HCT116 (cell line): ENCODE measurements around the gene ITGA1. TPM values are rescaled to one million over a fixed set of nuclear protein-coding genes. Genes with fewer than 3 reads are reported as not detected.

Source experiments
- ATAC-seq: fragments of 200-7000 bp; cut with Tn5 transposase; 2 replicates; pipeline ENCODE4 v1.9.1; 2020; ENCODE audit warnings: mild to moderate bottlenecking, moderate library complexity
- BruUV-seq: library from RNA; stranded (reverse); fragments of 400-500 nt; replicated peaks from 2 replicates; lab custom pipeline; 2021; lab: Mats Ljungman, UMichigan
- CTCF ChIA-PET: fragments of 300-600 bp; sonication (Branson Sonifier 250); formaldehyde crosslinking; loops from one replicate; lab custom pipeline; 2021; ENCODE audit warnings: antibody characterized with exemption; lab: Charles Lee
- POLR2A ChIA-PET: fragments of 300-600, 350-600 bp; sonication (Branson Sonifier 250); formaldehyde crosslinking; loops from one replicate; lab custom pipeline; 2021; ENCODE audit warnings: antibody characterized with exemption; lab: Charles Lee
- RAD21 ChIA-PET, 2 experiments: fragments of 300-600 bp; sonication (Branson Sonifier 250); formaldehyde crosslinking; loops; one replicate each; lab custom pipeline; 2023; ENCODE audit warnings: low total read pairs in 2 of 2; ENCODE audit not compliant: uncharacterized antibody in 2 of 2, unreplicated experiment in 2 of 2, low non-redundant PET in 1 of 2; lab: Charles Lee
- DNase-seq: peaks from one replicate; pipeline ENCODE4 v3.0.0-alpha.2; 2010; ENCODE audit warnings: low read depth, low spot score
- H2AFZ ChIP-seq: fragments of 200-600 bp; shearing (Covaris generic), sonication (generic); 2 replicates; pipeline ENCODE4 v1.6.1; 2017; ENCODE audit warnings: low read depth, mixed run types, mixed read lengths, antibody characterized with exemption, low read length; ENCODE audit not compliant: poor library complexity, severe bottlenecking
- H3K27ac ChIP-seq: 2 replicates; pipeline ENCODE4 v1.5.1; 2012; ENCODE audit warnings: low read depth, low read length
- H3K27me3 ChIP-seq: fragments of 200-600 bp; sonication (generic); 2 replicates; pipeline ENCODE4 v1.6.1; 2016; ENCODE audit warnings: mixed run types, low read length, mixed read lengths; ENCODE audit not compliant: insufficient read depth
- H3K36me3 ChIP-seq, 2 experiments: fragments of 200-500 bp in 1 of 2; fragments of 200-600 bp in 1 of 2; sonication (Bioruptor generic) in 1 of 2; sonication (generic) in 1 of 2; 2 replicates each; pipeline versions ENCODE4 v1.5.1 to v1.6.1; 2014 to 2016; ENCODE audit warnings: low read length in 2 of 2, inconsistent platforms in 1 of 2, mixed read lengths in 1 of 2, mixed run types in 1 of 2; ENCODE audit not compliant: insufficient read depth in 2 of 2, control insufficient read depth in 1 of 2
- H3K4me1 ChIP-seq, 2 experiments: fragments of 200-600 bp in 1 of 2; sonication (generic) in 1 of 2; 2 replicates each; pipeline versions ENCODE4 v1.5.1 to v1.6.1; 2012 to 2017; ENCODE audit warnings: low read length in 2 of 2, inconsistent platforms in 1 of 2, mild to moderate bottlenecking in 1 of 2, mixed read lengths in 1 of 2, mixed run types in 1 of 2, moderate library complexity in 1 of 2; ENCODE audit not compliant: insufficient read depth in 2 of 2, control insufficient read depth in 1 of 2
- H3K4me2 ChIP-seq: fragments of 200-600 bp; sonication (generic); 2 replicates; pipeline ENCODE4 v1.6.1; 2017; ENCODE audit warnings: mixed run types, low read length, mixed read lengths
- H3K4me3 ChIP-seq, 2 experiments: fragments of 200-600 bp in 1 of 2; sonication (generic) in 1 of 2; replicated peaks in 1 of 2; 2 replicates each; pipeline ENCODE4 v1.5.1; 2011 to 2016; ENCODE audit warnings: low read length in 2 of 2, control low read depth in 1 of 2, low read depth in 1 of 2, mild to moderate bottlenecking in 1 of 2, mixed read lengths in 1 of 2, mixed run types in 1 of 2
- H3K79me2 ChIP-seq: fragments of 200-600 bp; sonication (generic); 2 replicates; pipeline ENCODE4 v1.6.1; 2017; ENCODE audit warnings: mild to moderate bottlenecking, mixed run types, low read length, moderate library complexity, mixed read lengths; ENCODE audit not compliant: insufficient read depth
- H3K9ac ChIP-seq: fragments of 200-600 bp; sonication (generic); 2 replicates; pipeline ENCODE4 v1.6.1; 2016; ENCODE audit warnings: low read length, mixed read lengths
- H3K9me2 ChIP-seq: fragments of 200-600 bp; sonication (generic), shearing (Covaris generic); 2 replicates; pipeline ENCODE4 v1.6.1; 2017; ENCODE audit warnings: mixed run types, mild to moderate bottlenecking, moderate library complexity; ENCODE audit not compliant: insufficient read depth
- H3K9me3 ChIP-seq, 2 experiments: fragments of 200-500 bp in 1 of 2; fragments of 200-600 bp in 1 of 2; sonication (Bioruptor generic) in 1 of 2; sonication (generic) in 1 of 2; 2 replicates each; pipeline ENCODE4 v1.6.1; 2014 to 2017; ENCODE audit warnings: low read length in 2 of 2, mixed read lengths in 2 of 2, inconsistent platforms in 1 of 2, low read depth in 1 of 2, mild to moderate bottlenecking in 1 of 2, mixed run types in 1 of 2, moderate library complexity in 1 of 2; ENCODE audit not compliant: control insufficient read depth in 1 of 2, insufficient read depth in 1 of 2
- H4K20me1 ChIP-seq: fragments of 200-600 bp; sonication (generic), shearing (Covaris generic); 2 replicates; pipeline ENCODE4 v1.6.1; 2017; ENCODE audit warnings: mixed run types, mild to moderate bottlenecking, moderate library complexity; ENCODE audit not compliant: insufficient read depth
- CEBPB ChIP-seq: IDR thresholded peaks from 2 replicates; pipeline ENCODE4 v1.6.1; 2012; ENCODE audit warnings: low read depth
- CTCF ChIP-seq, 3 experiments: fragments of 200-600 bp in 1 of 3; sonication (generic) in 1 of 3; IDR thresholded peaks in 2 of 3; conservative IDR thresholded peaks in 1 of 3; 2 replicates each; pipeline ENCODE4 v1.5.1; 2012 to 2017; ENCODE audit warnings: low read depth in 2 of 3, low read length in 2 of 3, antibody characterized with exemption in 1 of 3, borderline replicate concordance in 1 of 3, control low read depth in 1 of 3, mild to moderate bottlenecking in 1 of 3, mixed read lengths in 1 of 3, mixed run types in 1 of 3, moderate library complexity in 1 of 3; ENCODE audit not compliant: insufficient read depth in 1 of 3
- ELF1 ChIP-seq: IDR thresholded peaks from 2 replicates; pipeline ENCODE4 v1.6.1; 2012; ENCODE audit warnings: low read depth, borderline replicate concordance
- EZH2 ChIP-seq: fragments of 200-600 bp; sonication (generic); IDR thresholded peaks from 2 replicates; pipeline ENCODE4 v1.6.1; 2017; ENCODE audit warnings: antibody characterized with exemption, mixed run types
- EZH2phosphoT487 ChIP-seq: fragments of 200-600 bp; IDR thresholded peaks from 2 replicates; pipeline ENCODE4 v1.6.1; 2018; ENCODE audit warnings: antibody characterized with exemption, borderline replicate concordance
- POLR2AphosphoS5 ChIP-seq: IDR thresholded peaks from 2 replicates; pipeline ENCODE4 v1.6.1; 2011; ENCODE audit warnings: mild to moderate bottlenecking, low read depth, low read length, moderate library complexity
- RAD21 ChIP-seq: IDR thresholded peaks from 2 replicates; pipeline ENCODE4 v1.6.1; 2012; ENCODE audit warnings: low read depth, mild to moderate bottlenecking
- SRF ChIP-seq: IDR thresholded peaks from 2 replicates; pipeline ENCODE4 v1.6.1; 2012; ENCODE audit warnings: low read depth
- YY1 ChIP-seq: IDR thresholded peaks from 2 replicates; pipeline ENCODE4 v1.6.1; 2011; ENCODE audit warnings: low read length, low read depth, moderate library complexity, mild to moderate bottlenecking; ENCODE audit not compliant: insufficient replicate concordance; ENCODE audit errors: extremely low read depth
- ZNF274 ChIP-seq: fragments of 200-500 bp; sonication (Bioruptor generic); IDR thresholded peaks from 2 replicates; pipeline ENCODE4 v1.6.1; 2014; ENCODE audit warnings: mild to moderate bottlenecking, low read depth, low read length, inconsistent platforms
- intact Hi-C: fragments of 100-400 bp; cut with micrococcal nuclease; formaldehyde crosslinking; loops from 2 replicates; pipeline ENCODE4 v1.10.0; 2022
- total RNA-seq: library from RNA; stranded (reverse); gene quantifications from one replicate; pipeline ENCODE4 v1.2.1, GENCODE V29; 2021; ENCODE audit not compliant: unreplicated experiment
- TF ChIP-seq, protein P1 (sequence below): IDR thresholded peaks from 2 replicates; pipeline ENCODE4 v1.6.1; 2012
- TF ChIP-seq, protein P2 (sequence below): IDR thresholded peaks from 2 replicates; pipeline ENCODE4 v1.6.1; 2012; ENCODE audit warnings: low read depth

Gene ITGA1
- total RNA-seq, 1 experiment from 2014 or later, result 1.8 TPM

DNA sequence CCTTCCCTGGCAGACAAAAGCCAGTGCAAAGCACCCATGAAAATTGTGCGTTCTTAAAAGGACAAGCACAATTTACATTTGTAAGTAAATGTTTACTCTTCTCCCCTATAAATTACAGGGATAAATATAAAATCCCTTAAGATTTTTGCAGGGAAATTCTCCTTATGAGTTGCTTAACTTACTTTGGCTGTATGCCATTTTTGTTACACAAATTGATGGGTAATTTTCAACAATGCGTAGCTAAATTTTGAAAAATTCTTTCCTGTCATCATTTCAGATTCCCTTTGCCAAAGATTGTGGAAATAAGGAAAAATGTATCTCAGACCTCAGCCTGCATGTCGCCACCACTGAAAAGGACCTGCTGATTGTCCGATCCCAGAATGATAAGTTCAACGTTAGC is 137.3 kb downstream of the ITGA1 start:
- POLR2A ChIA-PET, result no interaction called here
- H3K79me2 ChIP-seq, result no peaks in the 10 kb centered on the region
- TF ChIP-seq ELF1 (no peak), EZH2phosphoT487 (no peak), POLR2AphosphoS5 (no peak), ZNF274 (no peak), SRF (no peak), YY1 (no peak), CTCF (IDR thresholded peaks at IDR 0.05 in 2 of 3, conservative IDR thresholded peaks at IDR 0.05 in 1 of 3; ENCODE audit: borderline replicate concordance in 1 of 3, insufficient read depth in 1 of 3, low read depth in 2 of 3, low read length in 2 of 3) (no peak), RAD21 (no peak), CEBPB (no peak), EZH2 (no peak)
- TF ChIP-seq, protein P1, sequence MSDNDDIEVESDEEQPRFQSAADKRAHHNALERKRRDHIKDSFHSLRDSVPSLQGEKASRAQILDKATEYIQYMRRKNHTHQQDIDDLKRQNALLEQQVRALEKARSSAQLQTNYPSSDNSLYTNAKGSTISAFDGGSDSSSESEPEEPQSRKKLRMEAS, result no peak
- TF ChIP-seq, protein P2, sequence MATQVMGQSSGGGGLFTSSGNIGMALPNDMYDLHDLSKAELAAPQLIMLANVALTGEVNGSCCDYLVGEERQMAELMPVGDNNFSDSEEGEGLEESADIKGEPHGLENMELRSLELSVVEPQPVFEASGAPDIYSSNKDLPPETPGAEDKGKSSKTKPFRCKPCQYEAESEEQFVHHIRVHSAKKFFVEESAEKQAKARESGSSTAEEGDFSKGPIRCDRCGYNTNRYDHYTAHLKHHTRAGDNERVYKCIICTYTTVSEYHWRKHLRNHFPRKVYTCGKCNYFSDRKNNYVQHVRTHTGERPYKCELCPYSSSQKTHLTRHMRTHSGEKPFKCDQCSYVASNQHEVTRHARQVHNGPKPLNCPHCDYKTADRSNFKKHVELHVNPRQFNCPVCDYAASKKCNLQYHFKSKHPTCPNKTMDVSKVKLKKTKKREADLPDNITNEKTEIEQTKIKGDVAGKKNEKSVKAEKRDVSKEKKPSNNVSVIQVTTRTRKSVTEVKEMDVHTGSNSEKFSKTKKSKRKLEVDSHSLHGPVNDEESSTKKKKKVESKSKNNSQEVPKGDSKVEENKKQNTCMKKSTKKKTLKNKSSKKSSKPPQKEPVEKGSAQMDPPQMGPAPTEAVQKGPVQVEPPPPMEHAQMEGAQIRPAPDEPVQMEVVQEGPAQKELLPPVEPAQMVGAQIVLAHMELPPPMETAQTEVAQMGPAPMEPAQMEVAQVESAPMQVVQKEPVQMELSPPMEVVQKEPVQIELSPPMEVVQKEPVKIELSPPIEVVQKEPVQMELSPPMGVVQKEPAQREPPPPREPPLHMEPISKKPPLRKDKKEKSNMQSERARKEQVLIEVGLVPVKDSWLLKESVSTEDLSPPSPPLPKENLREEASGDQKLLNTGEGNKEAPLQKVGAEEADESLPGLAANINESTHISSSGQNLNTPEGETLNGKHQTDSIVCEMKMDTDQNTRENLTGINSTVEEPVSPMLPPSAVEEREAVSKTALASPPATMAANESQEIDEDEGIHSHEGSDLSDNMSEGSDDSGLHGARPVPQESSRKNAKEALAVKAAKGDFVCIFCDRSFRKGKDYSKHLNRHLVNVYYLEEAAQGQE, result no peak

More for the DNA sequence above, 137.3 kb downstream of the ITGA1 start:
- ATAC-seq, result no peak
- H3K4me2 ChIP-seq, result no peak overlapping the region
- intact Hi-C loops, result no loop called here
- no peak overlapping the region for H3K9ac ChIP-seq
- RAD21 ChIA-PET, result no interaction called here
- no peaks in the 10 kb centered on the region for H3K36me3 ChIP-seq
- no peaks in the 10 kb centered on the region for H3K9me3 ChIP-seq
- no peaks in the 10 kb centered on the region for H3K9me2 ChIP-seq
- no peak overlapping the region for H3K4me3 ChIP-seq
- H3K27ac ChIP-seq, result no peak overlapping the region
- BruUV-seq, result no TSS peak
- H2AFZ ChIP-seq, result no peak overlapping the region
- peaks cover 5 to 9% of the 10 kb centered on the region in 2 experiments; a peak in 3 of 4 replicates for H3K4me1 ChIP-seq
- H4K20me1 ChIP-seq, result no peaks in the 10 kb centered on the region
- DNase-seq, result no peak
- CTCF ChIA-PET, result no interaction called here
- H3K27me3 ChIP-seq, result no peaks in the 10 kb centered on the region
